NOMO-1 treated with DMSO at 0.1 percent for 48 hours (cell line): Measurements from ENCODE around the gene EGR2.

ENCODE experiments used
- DNase-seq: peaks from one replicate; lab custom pipeline; 2025; ENCODE audit not compliant: unreplicated experiment; lab: John Stamatoyannopoulos, UW

EGR2 gene

DNA sequence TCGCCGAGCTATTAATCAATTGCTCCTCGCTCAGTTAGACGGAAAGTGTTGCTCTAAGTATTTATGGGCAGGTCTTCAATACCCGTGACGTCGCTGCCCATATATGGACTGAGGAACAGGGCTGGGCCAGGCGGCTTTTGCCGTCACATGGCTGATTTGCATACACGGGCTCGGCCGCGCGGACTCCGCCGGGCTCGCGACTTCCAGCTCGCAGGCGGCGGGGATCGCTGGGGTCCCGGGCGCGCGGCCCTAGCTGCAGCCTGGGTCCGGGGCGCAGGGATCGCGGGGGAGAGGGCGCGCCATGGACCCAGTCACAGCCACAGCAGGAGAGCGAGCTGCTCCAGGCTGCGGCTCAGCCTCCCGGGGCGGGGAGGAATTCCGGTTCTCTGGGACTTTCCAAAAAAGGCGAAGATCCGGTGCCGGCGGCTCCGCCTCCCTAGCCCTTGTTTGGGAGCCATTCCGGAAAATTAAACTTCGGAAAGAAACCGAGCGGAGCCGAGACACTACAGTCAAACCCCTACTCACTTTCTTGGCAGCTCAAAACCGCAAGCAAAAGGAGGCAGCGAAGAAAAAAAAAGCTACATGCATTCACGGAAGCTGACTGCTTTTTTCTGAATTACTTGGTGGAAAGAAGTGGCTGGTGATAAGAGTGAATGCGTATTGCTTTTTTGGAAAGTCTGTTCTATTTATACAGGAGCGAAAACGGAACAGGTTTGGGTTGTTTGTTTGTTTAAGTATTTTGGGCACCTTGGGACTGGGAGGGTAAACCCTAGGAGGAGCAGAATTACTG is at the start of gene EGR2:
TSS of gene EGR2 (minus strand) at position 36 of the 790 bp plus-strand sequence. CDS start 337 bp downstream, outside the sequence.
- DNase-seq, result peak; percentile 95

DNA sequence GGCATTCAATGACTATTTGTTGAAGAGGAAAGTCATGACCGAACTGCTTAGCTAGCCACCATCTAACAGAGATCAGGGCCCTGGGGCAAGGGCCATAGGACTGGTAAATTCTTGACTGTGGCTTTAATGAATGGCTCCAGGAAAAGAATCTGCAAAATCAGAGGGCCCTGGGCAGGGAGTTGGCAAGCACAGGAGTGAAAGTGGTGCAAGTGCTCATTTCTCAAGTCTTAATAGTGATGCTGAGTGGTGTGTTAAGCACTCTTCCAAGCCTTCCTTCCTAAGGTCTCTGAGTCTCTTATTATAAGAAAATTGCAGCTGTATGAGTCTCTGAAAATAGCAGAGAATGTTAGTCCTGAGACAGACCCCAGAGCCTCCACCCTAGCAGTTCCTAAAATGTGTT is 46.3 kb upstream of the EGR2 start:
- DNase-seq, result no peak

DNA sequence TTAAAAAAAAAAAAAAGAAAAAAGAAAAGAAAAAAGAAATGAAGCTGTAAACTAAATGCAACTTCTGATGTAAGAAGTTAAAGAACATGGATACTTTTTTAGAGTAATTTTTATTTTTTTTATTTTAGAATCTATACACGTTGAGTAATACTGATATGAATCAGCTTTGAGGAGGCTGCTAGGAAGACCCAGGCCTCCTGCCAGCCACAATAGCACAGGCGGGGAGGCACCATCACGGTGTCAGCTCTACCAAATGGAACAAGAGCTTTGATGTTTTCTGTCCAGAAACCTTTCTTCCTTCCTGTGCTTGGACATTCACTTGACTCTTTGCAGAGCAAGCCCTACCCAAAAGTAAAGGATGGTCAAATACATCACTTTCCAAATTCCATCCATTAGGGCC is 45.3 kb upstream of the EGR2 start:
- DNase-seq, result no peak

DNA sequence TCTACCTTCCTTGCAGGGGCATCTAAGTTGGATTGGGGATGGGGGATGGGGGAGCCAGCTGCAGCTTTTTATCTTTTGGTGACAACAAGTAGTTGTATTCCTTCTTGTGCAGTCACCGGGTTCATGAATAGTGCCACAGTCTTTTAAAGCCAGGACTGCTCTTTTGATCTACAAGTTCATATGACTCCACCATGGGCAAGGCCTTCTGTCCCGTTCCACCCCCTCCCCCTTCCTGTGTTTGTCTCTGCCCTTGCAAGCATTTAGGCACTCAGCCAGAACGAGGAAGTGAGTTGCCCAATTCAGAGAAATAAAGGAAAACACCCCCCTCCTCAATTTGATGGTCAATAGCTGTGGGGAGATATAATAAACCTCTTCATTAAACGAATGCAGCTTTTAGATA is 44.8 kb upstream of the EGR2 start:
- peak; percentile 46 for DNase-seq

DNA sequence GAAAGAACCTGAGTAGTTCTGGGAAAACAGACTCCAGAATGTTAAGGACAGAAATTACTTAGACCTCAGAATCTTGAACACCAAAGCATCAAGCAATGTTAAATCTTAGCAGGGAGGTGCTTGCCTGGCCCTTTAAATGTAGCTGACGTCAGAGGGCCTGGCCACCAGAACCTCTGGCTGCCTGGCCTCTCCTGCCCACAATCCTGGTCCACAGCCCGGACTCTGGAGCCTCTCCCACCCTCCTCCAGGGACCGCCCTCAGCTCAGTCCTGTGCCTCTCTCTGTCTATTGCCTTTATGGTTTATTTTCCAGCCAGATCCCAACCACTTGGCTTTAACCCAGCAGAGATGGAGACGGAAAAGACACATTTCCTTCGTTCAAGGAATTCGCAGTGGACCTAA is 42.2 kb upstream of the EGR2 start:
- no peak for DNase-seq

DNA sequence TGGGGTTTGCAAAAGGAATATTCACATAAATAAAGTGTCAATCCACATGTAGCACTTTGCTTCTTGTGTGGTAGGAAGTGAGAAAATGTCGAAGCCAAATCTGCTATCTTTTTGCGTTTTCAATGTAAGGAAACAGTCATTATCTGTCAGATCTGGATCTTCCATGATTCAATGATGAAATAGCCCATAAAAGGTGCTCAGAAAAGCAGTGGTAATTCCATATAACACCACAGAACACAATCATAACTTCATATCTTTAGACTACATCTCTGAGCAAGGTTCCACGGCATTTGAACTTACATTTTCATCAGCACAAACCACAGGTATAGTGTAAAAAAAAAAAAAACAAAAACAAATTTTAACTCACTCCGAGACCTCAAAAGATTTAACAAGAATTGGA is 39.9 kb upstream of the EGR2 start:
- DNase-seq, result no peak

DNA sequence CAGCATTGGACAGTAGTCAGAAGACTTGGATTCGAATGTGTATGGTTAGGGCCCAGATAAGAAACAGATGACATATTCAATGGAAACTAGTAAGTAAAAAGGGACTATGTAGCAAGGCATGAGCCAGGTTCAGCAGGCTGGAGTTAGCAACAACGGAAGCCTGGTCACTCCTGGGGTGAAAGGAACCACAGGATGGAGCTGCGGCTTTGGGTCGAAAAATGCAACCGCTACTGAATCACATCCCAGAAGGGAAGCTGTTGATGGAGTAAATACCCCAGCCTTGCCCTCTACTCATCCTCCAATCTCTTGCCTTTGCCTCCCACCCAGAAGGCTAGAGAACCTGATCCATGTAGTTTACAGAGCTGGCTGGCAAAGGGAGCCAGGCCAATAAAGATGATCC is 37.5 kb upstream of the EGR2 start:
- peak; percentile 85 for DNase-seq

DNA sequence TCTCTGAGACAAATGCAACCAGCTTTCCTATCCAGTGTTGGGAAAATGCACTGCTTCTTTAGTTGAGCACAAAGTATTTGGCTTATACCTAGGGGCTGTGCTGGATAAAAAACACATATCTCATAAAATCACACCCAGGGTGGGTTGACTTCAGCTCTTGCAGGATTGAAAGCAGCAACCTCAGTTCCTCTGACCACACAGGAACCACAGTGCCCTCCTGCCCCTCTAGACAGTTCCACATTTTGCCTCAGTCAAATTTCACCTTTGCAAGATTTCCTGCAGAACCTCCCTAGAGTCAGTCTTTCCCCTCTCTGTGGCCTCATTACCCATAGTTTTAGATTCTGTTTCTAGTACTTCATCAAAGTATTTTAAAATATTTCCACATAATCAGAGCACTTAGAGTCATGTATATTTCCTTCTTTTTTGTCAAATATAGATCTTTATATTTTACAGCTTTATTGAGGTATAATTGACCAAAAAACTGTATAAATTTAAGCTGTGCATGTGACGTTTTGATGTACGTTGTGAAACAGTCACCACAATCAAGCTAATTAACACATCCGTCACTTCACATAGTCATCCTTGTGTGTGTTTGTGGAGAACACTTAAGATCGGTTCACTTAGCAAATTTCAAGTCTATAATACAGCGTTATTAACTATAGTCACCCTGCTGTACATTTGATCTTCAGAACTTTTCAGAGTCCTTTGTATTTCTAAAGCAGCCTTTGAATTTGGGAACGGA is 37.0 kb upstream of the EGR2 start:
- DNase-seq, result peak; percentile 93

DNA sequence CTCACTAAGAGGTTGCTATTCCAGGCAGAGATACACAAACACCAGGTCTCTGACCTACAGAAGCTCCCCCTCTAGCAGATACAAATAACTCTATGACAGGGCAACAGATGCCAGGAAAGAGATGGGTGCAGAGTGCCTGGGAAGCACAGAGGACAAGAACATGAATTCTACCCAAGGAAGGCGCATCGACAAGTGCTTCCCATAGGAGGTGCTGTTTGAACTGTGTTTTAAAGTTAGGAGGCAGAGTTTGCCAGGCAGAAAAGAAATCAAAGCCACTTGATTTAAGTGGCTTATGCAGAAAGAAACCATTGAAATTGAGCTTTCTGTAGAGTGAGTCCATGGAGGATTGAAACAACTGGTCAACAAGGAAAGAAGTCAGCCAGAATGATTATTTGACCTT is 35.3 kb upstream of the EGR2 start:
- DNase-seq, result peak; percentile 6

DNA sequence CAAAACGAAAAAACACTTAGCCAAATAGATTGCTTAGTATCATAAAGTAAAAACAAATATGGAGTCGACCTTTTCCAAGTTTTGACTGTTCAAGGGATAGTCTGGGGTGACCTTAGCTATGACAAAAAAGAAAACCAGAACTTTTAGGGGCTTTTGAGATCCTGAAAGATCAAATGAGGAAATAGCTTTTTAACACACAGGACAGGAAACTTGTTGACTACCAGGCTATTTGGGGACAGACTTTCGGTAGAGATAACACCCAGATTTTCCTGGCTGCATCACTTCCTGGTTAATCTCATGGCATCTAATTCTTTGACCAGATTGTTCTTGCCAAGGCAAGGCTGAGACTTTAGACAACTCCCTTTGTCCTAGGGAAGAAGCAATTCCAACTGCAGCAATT is 34.5 kb upstream of the EGR2 start:
- peak; percentile 50 for DNase-seq

DNA sequence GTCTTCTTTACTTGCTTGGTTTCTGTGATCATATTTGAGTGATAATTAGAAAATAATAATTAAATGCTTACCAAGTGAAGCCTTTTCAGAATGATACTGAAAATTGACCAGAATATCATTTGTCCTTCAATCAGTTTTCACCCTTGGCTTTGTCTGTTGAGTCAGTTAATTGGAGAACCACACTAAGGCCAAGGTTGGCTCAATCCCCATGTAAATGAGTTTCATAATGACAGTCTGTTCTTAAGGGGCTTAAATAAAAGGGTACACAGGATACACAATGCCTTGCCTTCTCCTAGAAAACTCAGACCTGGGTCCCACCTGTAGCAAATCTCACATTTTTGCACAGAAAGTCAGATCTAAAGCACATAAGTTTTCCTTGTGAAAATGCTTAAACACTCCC is 31.3 kb upstream of the EGR2 start:
- DNase-seq, result no peak

DNA sequence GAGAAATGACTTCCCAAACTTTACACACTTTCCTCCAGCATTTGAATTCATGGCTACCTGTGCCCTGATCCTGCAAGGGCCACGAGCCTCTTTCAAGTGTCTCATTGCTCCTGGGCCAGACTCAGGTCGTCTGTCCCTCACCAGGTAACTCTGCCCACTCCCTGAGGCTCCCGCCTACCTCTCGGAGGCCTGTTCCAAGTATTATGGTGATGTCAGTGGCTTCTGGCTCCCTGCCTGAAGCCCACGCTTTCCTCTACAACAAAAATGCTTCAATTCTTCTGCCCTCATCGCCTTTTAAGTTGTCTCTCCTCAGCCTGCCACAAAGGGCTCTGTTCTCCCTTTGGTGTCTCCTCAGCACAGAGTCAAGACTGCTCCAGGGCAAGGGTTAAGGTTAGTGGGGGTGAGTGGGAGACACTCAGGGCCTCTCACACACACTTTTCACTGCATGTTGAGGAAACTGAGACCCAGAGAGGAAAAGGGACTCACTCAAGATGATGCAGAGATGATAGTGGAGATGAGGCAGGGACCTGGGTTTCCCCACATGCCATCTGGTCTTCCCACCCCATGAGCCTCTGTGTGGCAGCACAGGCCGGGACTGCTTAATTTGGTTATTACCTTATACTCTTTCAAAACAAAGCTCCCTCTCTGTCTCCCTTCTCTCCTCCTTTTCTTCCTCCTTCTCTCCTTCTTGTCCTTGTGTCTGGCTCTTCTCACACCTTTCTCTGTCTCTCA is 28.3 kb upstream of the EGR2 start:
- DNase-seq, result no peak

DNA sequence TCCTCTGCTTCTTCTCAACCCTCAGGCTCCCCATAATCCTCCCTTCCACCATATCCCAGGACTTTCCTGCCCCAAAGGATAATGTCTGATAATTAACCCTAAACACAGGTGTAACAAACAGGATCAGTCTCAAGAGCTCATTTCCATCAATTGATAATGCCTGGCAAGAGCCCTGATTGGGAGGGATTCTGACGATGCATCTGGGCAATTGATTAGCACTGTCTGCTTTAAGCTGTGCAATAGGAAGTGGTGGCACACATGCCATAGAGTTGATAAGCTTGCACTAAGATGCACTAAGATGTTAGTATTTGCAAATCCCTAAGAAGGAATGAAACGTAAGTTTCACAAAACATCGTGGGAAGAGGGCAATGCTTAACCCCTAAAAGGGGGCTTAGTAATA is 27.4 kb upstream of the EGR2 start:
- DNase-seq, result no peak

DNA sequence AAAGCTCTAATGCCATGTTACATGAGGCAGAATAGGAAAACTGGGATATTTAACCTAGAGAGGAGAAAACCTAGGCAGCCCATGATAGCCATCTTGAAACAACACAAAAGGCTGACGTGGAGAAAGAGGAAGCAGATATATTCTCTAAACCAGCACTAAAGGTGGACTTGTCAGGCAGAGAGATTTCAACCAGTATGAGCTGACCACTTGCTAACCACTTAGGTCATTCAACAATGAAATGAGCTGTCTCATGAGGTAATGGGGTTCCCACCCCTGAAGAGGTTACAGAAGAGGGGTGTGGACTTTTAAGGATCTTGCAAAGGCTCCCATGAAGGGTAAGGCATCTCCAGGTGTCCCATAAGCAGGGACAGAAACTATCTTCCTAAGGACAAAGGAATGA is 26.8 kb upstream of the EGR2 start:
- peak; percentile 46 for DNase-seq

DNA sequence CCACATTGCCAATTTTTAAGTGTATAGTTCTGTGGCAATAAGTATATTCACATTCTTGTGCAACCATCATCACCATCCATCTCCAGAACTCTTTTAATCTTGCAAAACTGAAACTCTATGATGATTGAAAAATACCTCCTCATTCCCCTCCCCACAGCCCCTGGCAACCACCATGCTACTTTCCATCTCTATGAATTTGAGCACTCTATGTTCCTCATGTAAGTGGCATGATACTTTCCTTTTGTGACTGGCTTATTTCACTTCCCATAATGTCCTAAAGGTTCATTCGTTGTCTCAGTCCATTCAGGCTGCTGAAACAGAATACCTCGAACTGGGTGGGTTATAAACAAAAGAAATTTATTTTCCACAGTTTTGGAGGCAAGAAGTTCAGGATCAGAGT is 23.4 kb upstream of the EGR2 start:
- DNase-seq, result peak; percentile 78

DNA sequence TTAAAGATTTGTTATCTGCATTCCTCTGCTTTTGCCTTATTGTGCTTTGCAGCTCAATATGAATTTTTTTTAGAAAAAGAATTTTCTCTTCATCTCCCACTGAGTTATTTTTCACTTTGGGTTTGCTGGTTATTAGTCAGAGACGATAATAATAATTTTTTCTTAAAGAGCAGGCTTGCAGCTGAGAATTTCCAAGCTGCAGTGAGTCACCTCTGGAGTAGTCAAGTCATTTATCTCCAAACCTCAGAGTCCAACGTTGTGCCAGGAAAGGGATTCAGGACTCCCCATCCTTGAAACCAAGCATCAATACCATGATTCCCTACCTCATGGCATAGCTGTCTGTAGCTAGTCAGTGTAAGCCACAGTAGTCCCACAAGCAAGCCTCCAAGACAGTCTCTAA is 15.2 kb upstream of the EGR2 start:
- no peak for DNase-seq

DNA sequence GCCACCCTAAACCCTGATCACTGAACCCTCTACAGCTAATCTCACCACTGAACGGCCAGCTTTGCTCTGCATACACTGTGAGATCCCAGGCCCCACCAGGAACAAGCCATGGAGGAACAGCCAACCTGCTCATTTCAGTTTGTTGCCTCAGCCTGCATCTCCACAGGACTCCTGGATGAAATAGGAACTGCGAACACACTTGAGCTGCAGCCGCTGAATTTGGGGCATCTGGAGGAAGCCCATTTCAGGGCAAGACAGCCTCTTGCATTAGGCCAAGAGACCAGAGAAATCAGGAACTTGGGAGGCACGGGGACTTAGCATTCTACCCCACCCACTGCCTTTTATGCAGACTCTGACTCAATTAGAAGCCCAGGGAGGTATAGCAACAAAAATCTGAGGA is 14.5 kb upstream of the EGR2 start:
- peak; percentile 81 for DNase-seq

DNA sequence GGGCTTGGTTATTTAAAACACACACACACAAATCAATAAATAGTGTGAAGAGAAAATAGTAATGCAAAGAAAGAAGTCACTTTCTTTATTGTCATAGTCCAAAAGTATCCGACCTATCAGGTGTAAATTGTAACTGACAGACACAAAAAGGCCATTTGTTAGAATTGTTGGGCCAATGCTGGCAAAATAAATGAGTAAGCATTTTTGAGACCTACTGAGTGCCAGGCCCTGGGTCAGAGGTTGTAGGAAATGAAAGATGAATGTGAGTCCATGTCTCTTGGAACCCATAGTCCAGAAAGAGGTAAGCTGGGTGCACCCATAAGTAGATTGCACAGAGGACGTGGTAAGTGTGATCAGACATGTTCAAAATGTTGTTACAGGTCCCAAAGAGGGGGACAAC is 13.5 kb upstream of the EGR2 start:
- no peak for DNase-seq

DNA sequence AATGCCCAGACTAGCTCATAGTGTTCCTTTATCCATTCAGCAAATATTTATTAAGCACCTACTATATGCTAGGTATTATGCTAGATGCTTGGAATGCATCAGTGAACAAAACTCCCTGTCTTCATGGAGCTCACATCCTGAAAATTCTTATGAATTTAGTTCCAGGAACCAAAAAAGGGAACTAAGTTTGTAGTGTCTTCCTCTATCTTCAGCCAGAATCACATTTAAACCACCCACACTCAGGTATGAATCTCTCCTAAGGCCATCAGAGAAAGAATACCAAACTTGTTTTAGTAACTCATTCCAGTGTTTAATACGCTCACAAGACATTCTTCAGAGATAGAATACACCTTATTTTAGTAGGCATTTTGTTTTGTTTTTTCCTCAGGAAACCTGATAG is 10.1 kb upstream of the EGR2 start:
- peak; percentile 35 for DNase-seq

DNA sequence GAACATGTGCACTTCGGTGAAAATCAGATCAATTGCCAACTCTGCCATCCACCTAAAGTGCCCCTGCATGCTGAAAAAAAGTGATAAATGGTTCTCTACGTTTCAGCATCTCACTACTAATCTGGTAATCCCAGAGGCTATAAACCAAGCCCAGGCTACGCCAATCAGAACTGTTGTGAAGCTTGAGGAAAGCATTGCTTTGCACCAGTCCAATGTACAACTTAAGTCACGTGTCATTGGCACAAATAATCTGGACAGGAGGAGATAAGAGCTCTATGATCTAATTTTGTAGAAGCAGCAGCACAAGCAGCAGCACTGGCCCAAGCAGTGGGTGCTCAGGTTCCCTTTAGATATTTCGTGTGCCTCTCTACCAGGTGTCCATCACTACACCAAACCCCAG is 4.4 kb upstream of the EGR2 start:
- DNase-seq, result no peak

DNA sequence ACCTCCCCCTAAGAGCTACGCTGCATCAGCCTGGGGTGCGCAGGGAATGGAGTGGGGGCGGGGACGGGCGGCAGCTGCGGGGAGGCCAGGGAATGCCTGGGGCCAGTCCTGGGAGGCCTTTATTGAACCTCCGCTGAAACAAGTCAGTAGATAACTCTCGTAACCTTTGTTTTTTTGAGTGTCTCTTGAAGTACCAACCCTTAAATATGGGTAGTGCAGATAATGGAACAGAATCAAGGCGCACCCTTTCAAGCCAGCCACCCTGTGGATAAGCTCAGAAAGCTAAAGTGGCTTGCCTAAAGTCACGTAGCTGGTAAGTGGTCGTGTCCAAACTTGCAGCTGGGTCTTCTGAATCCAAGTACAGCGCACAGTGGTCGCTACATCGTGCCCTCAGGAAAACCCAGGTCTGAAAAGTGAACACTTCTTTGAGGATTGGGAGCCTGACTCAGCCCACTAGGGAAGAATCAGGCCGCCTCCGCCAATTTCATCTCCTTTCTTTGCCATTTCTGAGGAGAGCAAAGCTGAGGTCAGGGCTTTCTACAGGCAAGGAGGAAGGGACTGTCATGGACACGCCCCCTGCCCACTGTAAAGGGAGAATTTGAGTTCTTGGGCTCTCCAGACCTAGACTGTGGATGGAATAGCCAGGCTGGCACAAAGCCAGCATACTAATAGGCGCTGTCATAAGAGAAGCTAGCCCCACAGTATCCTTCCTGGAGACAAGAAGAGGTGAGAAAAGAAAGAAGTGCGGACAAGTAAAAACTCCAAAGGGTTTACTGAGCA is 3.2 kb upstream of the EGR2 start:
- DNase-seq, result no peak
